Stimulated activated CD4-positive, alpha-beta T cell treated with anti-CD3 and anti-CD28 coated beads, Interleukin-4, amount 100 ng/mL, for 1 hour (primary cell): ENCODE results near the gene AJUBA.
"Not testable (repeated sequence)": the region's sequence is repeated elsewhere in the genome, so short reads cannot be mapped to it uniquely, and the experiment has no call there.

Source experiments
- DNase-seq: peaks from one replicate; pipeline ENCODE4 v3.0.0-alpha.2; 2020

Gene AJUBA

DNA sequence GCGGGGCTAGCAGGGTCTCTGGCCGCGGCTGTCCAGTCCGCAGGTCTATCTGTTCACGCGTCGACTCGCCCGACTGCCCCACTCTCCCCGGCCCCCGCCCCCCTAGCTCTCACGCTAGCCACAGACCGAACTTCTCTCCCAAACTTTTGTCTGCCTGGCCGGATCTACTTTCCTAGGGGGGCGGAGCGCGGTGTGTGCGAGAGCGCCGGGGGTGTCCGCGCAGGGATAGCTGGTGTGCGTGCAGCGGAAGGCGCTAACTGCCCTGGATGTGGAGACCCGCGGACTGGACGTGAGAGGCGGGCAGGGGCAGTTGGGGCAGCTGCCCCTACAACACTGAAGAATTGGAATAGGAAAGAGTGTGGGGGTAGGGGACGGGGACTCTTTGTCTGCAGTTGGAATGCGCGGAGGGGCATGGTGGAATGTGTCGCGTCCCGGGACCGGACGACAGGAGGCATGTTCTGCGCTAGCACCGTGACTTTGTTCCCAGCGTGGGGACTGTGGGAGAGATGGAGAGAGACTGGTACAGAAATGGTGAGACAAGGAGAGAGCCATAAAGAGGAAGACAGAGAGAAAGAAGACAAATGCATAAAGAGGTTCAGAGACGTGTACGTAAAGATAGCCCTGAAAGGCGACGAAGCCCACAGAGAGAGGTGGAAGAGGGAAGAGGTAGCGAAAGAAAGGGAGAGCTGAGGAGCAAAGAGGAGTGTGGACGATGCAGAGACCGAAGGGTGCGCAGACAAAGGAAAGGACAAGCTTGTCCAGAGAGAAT, at the start of gene AJUBA:
Gene AJUBA, minus strand, starts transcription at position 75 of the 769 bp plus-strand sequence. CDS start 285 bp downstream, outside the sequence.
- DNase-seq, result peak; percentile 84

DNA sequence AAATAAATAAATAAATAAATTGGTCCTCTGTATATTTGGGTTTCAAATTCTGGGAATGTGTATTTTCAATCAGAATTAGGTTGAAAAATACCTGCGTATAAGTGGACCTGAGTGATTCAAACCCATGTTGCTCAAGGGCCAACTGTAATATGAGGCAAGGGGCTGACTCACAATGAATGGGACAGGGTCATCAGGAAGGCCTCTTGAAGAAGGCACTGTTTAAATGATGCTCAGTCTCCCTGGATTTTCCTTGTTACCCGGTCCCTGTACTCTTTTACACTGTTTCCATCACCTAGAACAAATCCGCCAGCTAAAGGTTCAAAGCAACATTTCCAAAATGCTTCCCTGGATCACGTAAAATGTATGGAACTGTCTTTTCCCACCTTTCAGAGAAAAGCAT, 48.6 kb upstream of the AJUBA start:
- DNase-seq, result no peak

DNA sequence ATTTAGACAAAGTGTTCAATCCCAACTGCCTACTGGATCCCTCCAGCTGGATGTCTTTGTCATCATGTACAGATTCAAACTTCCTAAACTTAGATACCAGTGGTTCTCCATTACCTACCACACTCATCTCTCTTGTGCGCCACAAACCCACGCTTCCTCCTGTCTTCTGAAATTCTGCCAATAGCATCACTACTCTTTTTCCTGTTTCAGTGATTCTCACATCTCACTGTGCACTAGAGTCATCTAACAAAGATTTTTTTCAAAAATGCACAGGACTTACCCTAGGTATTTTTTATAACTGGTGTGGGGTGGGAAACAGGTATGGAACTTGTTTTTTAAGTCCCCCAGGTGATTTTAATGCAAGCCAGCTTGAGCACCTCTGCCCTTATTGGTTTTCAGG, 46.4 kb upstream of the AJUBA start:
- DNase-seq, result no peak

DNA sequence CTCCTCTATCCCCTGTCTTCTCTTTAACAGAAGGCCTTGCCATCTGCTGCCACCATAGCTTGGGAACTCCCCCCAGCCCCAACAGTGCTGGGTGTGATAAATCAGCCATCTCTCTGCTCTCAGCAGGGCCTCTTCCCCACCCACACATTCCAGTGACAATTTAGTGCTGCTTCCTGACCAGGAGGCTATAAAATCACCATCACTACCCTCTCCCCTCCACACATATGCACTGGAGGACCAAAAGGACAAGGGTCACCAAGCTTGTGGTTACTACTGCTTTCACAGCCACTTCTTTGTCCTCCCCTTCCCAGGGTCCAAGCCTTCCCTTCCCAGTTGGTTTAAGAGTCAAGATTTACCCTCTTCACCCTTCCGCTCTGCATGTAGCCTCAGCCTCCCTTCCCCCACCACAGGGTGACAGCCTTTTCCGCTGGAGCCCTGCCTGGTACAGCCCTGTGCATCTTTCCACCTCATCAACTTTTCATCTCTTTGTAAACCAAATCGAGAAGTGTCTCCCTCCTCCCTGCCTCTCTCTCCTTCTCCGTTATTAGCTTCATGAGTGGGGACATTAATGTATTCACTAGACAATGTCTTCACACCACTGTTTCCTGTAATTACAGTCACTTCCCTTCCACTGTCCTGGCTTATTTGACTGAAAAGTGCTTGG, 42.9 kb upstream of the AJUBA start:
- no peak for DNase-seq

DNA sequence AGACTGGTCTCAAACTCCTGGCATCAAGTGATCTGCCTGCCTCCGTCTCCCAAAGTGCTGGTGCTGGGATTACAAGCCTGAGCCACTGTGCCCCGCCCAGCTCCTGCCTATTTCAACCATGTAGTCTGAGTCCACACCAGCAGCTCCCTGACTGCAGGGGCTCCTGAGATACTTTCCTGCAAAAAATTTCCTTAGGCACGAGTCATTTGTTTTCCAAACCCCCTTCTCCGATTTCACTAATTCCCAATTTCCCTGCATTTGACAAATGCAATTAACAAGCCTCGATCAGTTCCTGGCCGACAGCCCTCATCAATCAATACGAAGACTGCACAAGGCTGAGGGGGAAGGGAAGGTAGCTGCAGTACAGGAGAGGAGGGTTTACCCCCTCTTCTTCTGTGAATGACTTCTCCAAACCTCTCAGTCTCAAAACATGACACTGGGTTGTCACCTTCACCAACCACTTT, 42.3 kb upstream of the AJUBA start:
- no peak for DNase-seq

DNA sequence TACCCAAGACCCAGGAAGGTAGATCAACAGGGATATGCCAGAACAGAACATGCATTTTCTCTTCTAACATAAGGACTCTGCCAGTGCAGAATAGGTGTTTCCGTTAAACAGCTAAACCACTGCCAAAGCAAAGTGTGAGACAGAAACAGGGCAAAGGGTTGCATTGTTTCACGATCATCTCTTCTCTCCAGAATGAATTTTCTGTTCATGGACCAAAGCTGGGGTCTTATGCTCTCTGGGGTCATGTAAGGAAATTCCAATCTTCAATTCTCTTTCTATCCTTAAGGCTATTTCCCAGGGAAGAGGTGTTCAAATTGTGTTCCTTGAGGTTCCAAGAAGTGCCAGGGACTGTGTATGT, 41.4 kb upstream of the AJUBA start:
- no peak for DNase-seq

DNA sequence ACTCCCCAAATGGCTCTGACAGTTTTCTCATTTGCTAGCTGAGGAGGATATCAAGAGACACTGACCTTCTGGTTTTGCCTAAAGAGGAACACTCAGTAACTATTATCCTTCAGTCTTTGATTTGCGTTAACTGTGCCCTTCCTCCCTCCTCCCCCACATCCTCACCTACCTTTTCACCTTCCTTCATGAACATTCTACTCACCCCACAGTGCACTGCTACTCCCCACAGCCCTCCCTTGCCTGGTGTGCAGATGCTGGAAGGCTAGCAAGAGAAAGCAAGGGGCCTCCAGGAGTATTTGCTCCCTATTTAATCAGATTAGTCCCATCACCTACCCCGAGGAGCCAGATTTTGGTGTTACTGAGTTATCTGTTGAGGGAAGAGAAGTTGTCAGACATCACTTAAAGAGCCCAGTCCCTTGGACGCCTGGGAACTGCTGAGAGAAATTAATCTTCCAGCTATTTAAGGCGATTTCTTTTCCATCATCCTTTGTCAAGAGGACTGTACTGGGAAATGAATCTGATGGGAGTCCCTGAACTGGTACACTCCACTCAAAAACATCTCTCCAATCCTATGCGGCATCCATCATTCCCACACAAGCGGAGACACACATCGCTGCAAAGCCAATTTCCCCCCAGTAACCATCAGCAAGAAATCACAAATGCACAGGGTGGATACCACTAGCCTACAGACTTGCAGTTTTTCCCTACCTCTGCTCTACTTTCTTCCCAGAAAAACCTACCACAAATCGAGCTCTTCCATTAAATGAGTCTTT, 40.9 kb upstream of the AJUBA start:
- no peak for DNase-seq

DNA sequence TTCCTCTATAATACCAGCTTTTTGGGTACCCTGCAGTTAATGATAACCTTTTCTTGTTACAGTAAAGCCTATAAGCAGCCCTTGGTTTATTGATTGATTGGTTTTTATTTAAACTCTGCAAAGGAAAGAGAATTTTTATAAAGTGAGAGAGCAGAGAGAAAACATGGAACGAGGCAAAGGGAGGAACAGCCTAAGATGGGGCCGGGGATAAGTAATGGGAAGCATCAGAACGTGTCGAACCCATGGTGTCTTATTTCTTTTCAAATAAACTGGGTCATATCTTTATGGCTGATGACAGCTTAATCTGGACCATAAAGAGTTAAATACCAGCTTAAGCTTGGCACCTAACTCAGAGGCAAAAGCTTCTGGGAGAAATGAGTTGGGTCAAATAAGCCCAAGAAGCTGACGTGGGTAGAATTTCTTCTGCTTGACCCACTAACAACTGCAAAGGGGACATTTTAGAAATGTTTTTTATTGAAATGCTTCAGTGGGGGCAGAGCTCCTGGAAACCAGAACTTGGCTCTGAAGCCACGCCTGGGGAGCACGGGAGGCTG, 39.6 kb upstream of the AJUBA start:
- DNase-seq, result no peak

DNA sequence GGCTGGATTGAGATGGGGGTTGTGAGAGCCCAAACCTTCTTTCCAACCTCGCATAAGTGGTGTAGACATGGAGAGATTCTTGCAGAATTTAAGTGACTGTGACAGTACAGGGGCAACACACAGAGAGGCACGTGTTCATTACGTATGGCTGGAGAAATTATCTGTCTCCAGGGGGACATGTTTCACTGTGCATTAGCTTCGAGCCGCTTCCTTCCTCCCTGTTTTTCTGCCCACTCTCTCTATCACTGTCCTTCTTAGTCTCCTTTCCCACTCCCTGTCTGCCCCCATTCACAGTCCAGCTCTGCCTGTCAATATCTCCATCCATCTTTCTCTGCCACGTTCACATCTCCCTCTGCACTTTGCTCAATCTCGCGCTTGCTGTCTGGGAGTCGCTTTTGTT, 39.1 kb upstream of the AJUBA start:
- no peak for DNase-seq

DNA sequence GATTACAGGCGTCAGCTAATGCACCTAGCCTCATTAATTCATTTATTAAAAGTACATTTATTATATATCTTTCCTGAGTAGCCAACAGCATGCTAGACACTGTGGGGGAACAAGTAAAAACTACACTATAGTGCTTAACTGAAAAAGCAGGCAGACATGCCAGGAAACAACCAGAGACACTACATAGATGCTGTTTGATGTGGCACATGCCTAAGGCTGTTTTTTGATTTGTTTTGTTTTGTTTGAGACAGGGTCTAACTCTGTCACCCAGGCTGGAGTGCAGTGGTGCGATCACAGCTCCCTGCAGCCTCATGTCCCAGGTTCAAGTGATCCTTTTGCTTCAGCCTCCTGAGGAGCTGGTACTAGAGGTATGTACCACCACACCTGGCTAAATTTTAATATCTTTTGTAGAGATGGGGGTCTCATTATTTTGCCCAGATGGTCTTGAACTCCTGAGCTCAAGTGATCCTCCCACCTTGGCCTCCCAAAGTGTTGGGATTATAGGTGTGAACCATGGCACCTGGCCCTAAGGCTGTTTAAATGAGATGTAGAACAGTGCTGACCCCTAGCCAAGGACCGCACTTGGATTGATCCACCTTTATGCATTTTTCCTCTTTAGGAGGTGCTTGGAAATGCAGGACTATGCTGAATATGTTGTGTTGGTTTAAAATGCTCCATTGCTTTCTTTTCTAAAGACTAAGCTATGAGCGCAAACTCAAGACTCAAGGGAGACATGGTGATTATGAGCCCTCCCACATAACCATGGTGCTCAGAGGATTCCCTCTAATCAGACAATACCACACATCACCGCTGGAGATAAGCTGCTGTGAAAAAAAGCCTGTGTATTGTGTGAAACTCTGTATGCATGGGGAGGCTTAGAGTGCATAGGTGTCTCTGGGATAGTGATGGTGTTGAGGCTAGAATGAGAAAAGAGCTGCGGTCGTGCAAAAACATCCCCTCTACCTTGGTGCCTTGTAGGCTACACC, 38.1 kb upstream of the AJUBA start:
- no peak for DNase-seq

DNA sequence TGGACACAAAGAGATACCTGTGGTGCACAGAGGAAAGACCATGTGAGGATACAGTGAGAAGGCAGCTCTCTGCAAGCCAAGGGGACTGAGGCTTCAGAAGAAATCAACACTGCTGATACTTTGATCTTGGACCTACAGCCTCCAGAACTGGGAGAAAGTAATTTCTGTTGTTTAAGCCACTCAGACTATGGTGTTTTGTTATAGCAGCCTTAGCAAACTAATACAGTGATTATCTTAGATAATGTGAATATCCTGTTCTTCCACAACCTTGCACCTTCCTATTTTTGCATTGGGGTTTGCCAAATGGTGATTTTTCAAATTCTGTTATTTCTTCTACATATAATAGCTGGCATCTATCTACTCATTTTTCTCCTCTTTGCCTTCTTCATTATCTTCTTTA, 35.8 kb upstream of the AJUBA start:
- DNase-seq, result no peak

DNA sequence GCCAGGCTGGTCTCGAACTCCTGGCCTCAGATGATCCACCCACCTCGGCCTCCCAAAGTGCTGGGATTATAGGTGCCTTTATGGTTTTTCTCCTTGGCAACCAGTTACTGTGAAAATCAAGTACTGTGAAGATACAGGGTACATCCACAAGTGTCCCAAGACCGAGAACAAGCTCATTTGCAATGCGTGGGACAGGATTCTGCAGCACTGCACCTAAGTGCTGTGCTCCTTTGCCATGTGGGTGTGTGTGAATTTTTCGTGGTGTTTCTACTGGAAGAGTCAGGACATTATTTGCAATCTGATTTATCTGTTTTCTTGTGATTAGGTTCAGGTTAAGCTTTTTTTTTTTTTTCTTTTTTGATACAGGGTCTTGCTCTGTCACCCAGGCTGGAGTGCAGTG, 34.7 kb upstream of the AJUBA start:
- no peak for DNase-seq

DNA sequence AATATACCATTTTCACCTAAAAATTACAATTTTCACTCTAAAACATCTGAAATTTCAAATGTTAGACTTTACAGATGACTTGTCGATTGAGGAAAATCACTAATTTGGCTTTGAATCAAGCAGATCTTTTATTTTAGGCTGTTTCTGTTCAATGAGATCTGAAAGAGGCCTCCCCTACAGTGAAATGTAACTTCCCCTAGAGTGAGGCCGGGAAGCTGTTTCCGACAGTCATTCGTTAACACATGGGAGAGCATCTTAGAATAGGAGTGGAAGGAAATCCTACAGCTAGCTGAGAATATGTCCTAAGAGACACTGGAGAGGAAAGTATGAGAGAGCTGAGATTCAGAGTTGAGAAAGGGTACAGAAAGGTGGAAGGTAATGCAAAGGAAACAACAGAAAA, 33.3 kb upstream of the AJUBA start:
- no peak for DNase-seq

DNA sequence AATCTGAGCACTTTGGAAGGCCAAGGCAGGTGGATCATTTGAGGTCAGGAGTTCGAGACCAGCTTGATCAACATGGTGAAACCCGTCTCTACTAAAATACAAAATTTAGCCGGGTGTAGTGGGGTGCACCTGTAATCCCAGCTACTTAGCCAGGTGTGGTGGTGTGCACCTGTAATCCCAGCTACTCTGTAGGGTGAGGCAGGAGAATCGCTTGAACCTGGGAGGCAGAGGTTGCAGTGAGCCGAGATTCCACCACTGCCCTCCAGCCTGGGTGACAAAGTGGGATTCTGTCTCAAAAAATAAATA, 31.4 kb upstream of the AJUBA start:
- not testable (repeated sequence) for DNase-seq

DNA sequence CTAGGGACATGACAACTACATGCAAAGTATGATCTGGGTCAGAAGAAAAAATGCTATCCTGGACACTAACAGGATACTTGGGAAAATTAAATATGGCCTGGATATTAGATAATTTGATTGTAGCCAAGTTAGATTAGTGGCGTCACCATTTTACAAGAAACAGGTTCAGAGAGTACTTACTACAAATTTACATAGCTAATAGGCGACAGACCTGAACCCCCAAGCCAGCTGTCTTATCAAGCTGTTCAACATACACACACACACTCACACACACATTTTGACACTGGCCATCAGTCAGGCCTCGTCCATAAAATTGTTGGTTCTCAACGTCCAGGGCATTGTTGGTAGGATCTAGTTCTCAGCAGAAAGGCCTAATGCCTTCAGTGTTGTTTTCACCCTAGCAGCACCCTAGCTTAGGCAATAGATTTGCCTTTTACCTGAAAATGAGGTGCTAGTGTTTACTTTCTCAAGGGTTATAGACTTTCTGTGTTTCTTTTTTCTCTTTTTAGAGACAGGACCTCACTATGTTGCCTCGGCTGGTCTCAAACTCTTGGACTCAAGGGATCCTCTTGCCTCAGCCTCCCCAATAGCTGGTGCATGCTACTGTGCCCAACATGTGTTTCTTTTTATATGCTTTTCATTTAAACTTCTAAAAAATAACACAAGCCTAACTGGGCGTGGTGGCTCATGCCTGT, 30.9 kb upstream of the AJUBA start:
- no peak for DNase-seq

DNA sequence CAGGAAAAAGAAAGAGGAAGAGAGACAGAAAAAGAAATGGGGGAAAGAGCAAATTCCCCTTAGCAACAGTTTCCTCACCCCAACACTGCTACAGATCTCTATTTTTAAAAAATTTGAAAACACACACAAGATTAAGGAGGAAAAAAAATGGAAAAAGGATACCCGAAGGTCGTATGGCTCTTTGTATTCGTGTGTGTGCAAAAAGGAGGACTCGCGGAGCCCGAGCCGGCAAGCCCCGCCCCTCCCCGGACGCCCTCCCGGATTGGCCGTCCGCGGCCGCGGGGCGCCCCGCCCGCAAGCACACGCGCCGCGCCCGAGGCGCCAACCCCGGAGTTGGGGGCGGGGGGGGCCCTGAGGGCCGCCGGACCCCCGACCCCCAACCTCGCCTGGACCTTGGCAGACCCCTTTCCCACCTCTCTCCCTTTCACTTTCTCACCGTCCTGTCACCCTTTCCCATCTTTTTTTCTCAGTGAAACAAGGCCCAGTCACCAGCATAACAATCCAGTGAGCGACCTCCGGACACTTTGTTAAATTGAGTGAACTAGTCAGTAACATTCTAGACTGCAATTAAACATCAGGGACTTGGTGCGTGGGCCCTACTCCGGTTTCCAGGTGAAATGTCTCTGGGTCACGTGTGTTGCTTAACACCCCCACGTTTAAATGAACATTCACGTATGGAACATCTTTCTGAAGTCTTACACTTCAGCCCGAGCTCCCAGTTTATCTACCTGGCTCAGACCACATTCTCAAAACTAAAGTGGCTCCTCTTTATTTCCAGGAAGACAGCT, 27.8 kb upstream of the AJUBA start, which contains the start of gene C14orf93:
Gene C14orf93, minus strand, starts transcription at position 205 of the 788 bp plus-strand sequence. CDS start 11,120 bp downstream, outside the sequence.
- DNase-seq, result peak; percentile 86

DNA sequence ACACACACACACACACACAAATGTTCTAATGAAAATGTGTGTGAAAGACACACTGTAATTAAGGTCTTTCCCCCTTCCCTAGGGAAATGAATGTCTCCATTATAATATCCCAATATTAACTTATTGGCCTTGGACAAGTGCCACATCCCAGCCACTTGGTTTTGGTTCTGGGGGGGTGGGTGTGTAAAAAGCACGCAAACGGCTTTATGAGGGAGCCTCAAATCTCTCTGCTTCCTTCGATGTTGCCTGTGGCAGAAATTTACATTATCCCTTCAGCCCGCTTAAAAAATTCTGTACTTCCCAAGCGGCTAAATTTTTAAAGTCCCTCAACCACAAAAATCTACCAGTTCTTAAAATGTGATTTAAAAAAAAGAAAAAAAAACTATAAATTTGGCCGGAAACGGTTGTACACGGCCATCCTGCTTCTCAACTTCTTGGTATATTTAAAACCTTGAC, 27.2 kb upstream of the AJUBA start:
- DNase-seq, result no peak

DNA sequence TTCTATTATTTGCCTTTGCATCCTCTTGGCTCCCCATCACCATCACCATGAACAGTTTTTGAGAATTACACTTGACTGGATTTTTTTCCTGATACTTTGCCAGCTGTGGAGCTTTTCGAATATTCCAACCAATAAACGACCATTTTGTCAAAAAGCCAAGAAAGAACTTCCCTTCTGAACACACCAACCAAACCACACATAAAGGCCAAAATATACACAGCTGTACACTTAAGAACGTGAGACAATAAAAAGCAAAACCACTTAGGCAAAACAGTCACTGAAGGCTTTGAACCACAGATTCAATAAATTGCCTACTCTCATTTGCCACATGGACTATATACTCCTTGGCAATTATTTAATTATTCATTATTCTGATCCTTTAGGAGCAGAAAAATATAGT, 26.5 kb upstream of the AJUBA start:
- DNase-seq, result no peak

DNA sequence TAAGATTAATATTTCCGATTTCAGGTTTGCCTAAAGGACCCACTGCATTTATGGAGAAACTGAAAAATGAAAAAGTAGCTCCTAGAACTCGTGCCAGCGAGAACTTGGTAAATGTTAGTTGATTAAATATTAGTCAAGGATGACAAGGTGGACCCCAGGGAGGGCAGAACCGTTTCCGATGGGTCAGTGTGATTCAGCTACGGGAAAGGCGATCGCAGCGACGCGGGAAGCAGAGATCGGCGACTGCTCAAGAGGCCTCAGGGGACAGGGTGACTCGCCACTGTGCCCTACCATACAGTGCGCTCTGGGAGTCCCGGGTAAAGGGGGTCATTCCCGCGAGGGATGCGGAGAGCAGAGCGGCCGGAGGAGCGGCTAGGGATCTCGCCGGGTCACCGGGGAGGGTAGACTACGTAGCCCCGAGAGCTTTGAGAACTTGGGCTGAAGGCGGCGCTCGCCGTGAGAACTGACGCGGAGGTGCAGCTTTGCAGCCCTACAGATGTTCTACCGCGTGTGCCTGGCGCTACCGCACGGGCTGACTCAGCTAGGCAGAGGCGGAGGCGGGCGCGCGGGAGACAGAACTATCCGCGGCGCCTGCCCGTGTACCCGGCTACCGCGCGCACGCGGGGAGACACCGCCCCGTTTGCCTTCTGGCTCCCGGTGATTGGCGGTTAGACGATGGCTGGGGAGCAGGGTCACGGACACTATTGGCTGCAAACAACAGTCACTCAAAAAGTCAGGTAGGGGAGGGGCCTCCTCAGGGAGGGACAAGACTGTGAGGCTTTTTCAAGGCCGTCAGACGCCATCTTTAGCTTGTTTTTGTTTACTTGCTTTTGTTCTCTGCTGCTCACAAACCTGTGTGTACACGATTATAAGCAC, 24.4 kb upstream of the AJUBA start:
- peak; percentile 95 for DNase-seq

DNA sequence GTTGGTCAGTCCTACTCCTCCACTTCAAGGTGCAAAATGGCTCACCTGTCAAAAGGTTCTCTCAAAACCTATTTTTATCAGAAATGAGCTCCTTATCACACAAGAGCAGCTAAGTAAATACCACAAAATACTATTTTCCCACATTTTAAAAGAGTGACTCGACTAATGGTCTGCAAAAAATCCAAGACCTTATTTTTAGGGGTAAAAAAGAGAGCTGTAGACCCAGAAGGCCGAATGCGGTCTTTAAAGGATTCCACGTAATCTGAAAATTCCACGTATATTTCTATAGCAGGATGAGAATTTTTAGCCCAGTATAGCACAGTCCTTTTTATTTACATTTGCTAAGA, 23.8 kb upstream of the AJUBA start:
- no peak for DNase-seq
